GM12864 (cell line): ENCODE data around the gene DIAPH1.

Experiments used
- DNase-seq: peaks from one replicate; pipeline ENCODE4 v3.0.0-alpha.2; 2011; ENCODE audit warnings: low read depth
- H3K4me3 ChIP-seq: 2 replicates; pipeline ENCODE4 v1.5.1; 2011; ENCODE audit warnings: mild to moderate bottlenecking, low read depth, low read length, control low read depth
- TF ChIP-seq, protein P1 (sequence below): IDR thresholded peaks from 2 replicates; pipeline ENCODE4 v1.5.1; 2011; ENCODE audit warnings: low read depth, mild to moderate bottlenecking, moderate library complexity, low read length, control low read depth, inconsistent platforms; ENCODE audit errors: missing control alignments

The DIAPH1 gene

DNA sequence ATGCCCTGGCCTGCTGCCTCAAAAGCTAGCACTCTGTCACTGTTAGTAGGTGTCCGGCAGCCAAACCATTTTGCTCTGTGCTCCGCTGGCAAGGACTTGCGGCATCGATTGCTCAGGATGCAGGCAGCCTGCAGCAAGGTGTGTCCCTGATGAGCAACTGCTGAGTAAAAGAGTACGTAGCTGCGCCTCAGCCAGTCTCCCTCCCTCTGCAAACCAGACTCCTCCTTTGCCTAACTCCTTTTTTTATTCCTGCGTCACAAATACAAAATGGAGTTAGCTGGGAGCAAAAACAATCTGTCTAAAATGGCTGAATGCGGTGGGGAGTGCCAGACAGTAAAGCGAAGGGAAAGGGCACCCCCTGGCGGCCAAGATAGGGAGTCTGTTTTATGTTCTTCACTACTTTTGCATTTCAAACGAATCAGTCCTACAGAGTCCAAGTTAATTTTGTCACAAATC, 61.1 kb downstream of the DIAPH1 start:
- H3K4me3 ChIP-seq = no peak overlapping the region
- DNase-seq = peak; percentile 62
- TF ChIP-seq, protein P1, sequence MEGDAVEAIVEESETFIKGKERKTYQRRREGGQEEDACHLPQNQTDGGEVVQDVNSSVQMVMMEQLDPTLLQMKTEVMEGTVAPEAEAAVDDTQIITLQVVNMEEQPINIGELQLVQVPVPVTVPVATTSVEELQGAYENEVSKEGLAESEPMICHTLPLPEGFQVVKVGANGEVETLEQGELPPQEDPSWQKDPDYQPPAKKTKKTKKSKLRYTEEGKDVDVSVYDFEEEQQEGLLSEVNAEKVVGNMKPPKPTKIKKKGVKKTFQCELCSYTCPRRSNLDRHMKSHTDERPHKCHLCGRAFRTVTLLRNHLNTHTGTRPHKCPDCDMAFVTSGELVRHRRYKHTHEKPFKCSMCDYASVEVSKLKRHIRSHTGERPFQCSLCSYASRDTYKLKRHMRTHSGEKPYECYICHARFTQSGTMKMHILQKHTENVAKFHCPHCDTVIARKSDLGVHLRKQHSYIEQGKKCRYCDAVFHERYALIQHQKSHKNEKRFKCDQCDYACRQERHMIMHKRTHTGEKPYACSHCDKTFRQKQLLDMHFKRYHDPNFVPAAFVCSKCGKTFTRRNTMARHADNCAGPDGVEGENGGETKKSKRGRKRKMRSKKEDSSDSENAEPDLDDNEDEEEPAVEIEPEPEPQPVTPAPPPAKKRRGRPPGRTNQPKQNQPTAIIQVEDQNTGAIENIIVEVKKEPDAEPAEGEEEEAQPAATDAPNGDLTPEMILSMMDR = peak; percentile 76

DNA sequence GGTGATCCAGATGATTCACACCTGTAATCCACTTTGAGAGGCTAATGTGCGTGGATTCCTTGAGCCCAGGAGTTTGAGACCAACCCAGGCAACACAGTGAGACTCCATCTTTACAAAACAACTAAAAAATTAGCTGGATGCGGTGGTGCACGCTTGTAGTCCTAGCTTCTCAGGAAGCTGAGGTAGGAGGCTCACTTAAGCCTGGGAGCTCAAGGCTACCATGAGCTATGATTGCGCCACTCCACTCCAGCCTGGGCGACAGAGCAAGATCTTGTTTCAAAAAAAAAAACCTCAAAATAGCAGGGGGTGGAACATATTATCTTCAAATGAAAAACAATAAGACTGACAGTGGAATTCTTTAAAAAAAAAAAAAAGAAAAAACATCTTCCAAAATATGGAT, 70.9 kb downstream of the DIAPH1 start:
- no peak overlapping the region for H3K4me3 ChIP-seq
- DNase-seq = no peak
- TF ChIP-seq, protein P1 = no peak

DNA sequence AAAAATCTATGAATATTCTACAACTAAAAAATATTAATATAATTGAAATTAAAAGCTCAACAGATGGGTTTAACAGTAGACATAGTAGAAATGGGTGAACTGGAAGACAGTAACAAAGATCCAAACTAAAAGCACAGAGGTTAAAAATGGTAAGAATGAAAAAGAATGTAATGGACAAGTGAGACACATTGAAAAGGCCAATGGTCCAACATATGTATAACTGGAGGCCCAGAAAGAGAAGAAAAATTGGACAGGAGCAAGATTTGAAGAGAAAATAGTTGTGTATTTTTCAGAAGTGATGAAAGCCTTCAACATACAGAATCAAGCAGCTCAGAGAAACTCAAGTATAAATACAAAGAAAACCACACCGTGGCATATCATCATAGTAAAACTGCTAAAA, 71.3 kb downstream of the DIAPH1 start:
- H3K4me3 ChIP-seq = no peak overlapping the region
- TF ChIP-seq, protein P1 = no peak
- DNase-seq = no peak

DNA sequence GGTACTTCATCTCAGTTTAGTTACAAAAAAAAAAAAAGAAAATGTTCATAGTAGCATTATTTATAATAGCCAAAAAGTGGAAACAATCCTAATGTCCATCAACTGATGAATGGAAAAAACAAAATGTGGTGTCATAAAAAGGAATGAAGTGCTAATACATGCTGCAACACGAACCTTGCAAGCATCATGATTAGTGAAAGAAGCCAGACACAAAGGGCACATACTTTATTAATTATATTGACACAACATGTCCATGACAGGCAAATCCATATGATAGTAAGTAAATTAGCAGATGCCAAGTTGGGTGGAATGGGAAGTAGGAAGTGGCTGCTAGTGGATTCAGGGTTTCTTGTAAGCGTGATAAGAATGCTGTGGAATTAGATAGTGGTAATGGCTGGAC, 75.7 kb downstream of the DIAPH1 start:
- DNase-seq = no peak
- H3K4me3 ChIP-seq = no peak overlapping the region
- TF ChIP-seq, protein P1 = no peak

DNA sequence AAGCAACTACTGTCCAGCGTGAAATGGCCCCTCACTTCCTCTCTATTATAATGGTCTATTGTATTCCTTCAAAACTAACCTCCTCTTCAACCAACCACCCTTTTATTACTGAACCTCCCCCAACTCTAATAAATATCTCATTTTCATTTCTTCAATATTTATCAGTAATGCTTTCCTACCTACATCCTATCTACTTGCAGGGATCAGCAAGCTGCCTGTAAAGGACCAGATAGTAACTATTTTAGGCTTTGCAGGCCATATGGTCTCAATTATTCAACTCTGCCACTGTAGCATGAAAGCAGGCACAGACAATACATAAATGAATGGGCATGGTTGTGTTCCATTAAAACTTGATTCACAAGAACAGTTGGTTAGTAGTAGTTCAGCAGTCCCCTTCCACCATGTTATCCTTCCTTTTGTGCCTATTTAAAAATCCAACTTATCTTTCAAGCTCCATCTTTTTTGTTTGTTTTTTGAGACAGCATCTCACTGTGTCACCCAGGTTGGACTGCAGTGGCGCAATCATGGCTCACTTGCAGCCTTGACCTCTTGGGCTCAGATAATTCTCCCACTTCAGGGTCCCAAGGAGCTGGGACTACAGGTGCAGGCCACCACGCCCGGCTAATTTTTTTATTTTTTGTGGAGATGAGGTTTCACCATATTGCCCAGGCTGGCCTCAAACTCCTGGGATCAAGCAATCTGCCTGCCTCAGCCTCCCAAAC, 84.1 kb downstream of the DIAPH1 start:
- no peak for DNase-seq
- TF ChIP-seq, protein P1 = no peak

DNA sequence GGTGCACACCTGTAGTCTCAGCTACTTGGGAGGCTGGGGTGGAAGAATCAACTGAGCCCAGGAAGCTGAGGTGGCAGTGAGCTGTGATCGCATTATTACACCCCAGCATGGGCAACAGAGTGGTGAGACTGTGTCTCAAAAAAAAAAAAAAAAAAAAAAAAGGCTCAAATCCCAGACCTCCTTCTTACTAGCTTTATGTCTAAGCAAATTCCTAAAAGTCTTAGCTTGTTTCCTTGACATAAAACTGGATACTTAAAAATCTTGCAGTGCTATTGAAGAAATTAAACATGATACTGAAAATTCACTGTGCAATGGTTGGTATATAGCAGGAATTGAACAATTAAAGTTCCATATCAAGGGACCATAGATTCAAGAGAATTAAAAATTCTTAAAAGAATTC, 84.9 kb downstream of the DIAPH1 start:
- no peak for DNase-seq
- no peak overlapping the region for H3K4me3 ChIP-seq
- TF ChIP-seq, protein P1 = no peak

More for the DNA sequence above, 84.1 kb downstream of the DIAPH1 start:
- no peak overlapping the region for H3K4me3 ChIP-seq

DNA sequence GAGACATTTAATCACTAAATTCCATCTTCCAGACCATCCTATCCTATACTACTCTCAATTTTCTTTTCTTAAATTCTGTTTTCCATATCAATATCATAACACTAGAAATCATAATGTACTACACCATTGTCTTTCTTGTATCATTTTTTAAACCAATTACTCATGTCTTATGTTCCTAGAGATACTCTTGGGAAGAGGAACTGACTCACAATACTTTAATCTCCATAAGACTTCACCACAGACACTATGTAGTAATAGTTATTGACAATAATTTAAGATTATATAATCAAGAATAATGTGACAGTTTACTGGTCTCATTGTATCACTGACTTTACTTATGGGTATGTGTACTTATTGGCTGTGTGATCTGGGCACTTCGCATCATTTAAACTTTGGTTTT, 86.1 kb downstream of the DIAPH1 start:
- DNase-seq = no peak
- TF ChIP-seq, protein P1 = no peak
- H3K4me3 ChIP-seq = no peak overlapping the region
